CMK (cell line): ENCODE data around the gene KCNK16.

Experiments
- DNase-seq: peaks from one replicate; pipeline ENCODE4 v3.0.0-alpha.2; 2010; ENCODE audit warnings: low read depth

KCNK16 gene

GRCh38 chr6:39276379-39276995, 46.0 kb downstream of the KCNK16 start:
- DNase-seq: no peak

- DNase-seq: no peak
Measured at GRCh38 chr6:39274903-39275302, 47.6 kb downstream of the KCNK16 start.

GRCh38 chr6:39274471-39274870, 48.0 kb downstream of the KCNK16 start:
- no peak for DNase-seq

- DNase-seq: no peak
Measured at GRCh38 chr6:39273406-39273821, 49.1 kb downstream of the KCNK16 start.

GRCh38 chr6:39269961-39270360, 52.5 kb downstream of the KCNK16 start:
- DNase-seq: no peak

- DNase-seq: no peak
Measured at GRCh38 chr6:39268721-39269120, 53.8 kb downstream of the KCNK16 start.

- DNase-seq: no peak
Measured at GRCh38 chr6:39268171-39268570, 54.3 kb downstream of the KCNK16 start.

GRCh38 chr6:39266782-39267355, 55.6 kb downstream of the KCNK16 start:
- no peak for DNase-seq

GRCh38 chr6:39266375-39266774, 56.1 kb downstream of the KCNK16 start:
- DNase-seq: no peak
